DOHH2 (cell line): ENCODE results near the gene INSL6.

Experiments
- H3F3A ChIP-seq: fragments of 200-600 bp; sonication (generic), shearing (Covaris generic); 2 replicates; pipeline ENCODE4 v1.6.0; 2016; ENCODE audit warnings: antibody characterized with exemption, mild to moderate bottlenecking; ENCODE audit not compliant: control insufficient read depth, insufficient read depth
- H3K27ac ChIP-seq: fragments of 200-600 bp; sonication (generic); 2 replicates; pipeline ENCODE4 v1.5.1; 2014; ENCODE audit warnings: low read depth, mild to moderate bottlenecking, low read length, moderate library complexity
- H3K27me3 ChIP-seq: fragments of 200-600 bp; sonication (generic); 2 replicates; pipeline ENCODE4 v1.6.1; 2014; ENCODE audit warnings: mild to moderate bottlenecking, low read length, mixed read lengths; ENCODE audit not compliant: control insufficient read depth
- H3K36me3 ChIP-seq: fragments of 200-600 bp; sonication (generic); 2 replicates; pipeline ENCODE4 v1.6.1; 2014; ENCODE audit warnings: mild to moderate bottlenecking, low read length, moderate library complexity, mixed read lengths; ENCODE audit not compliant: control insufficient read depth
- H3K4me1 ChIP-seq: fragments of 200-600 bp; sonication (generic); 2 replicates; pipeline ENCODE4 v1.6.1; 2014; ENCODE audit warnings: mild to moderate bottlenecking, low read length, mixed read lengths; ENCODE audit not compliant: control insufficient read depth
- H3K4me2 ChIP-seq: fragments of 200-600 bp; sonication (generic); 2 replicates; pipeline ENCODE4 v1.6.0; 2014; ENCODE audit warnings: mild to moderate bottlenecking, low read length, moderate library complexity
- H3K4me3 ChIP-seq: fragments of 200-600 bp; sonication (generic); 2 replicates; pipeline ENCODE4 v1.5.1; 2014; ENCODE audit warnings: mild to moderate bottlenecking, low read length, mixed read lengths
- H3K79me2 ChIP-seq: fragments of 200-600 bp; sonication (generic); 2 replicates; pipeline ENCODE4 v1.6.1; 2014; ENCODE audit warnings: mild to moderate bottlenecking, low read length, mixed read lengths; ENCODE audit not compliant: control insufficient read depth
- H3K9me2 ChIP-seq: fragments of 200-600 bp; sonication (generic); replicated peaks from 2 replicates; pipeline ENCODE4 v1.6.1; 2014; ENCODE audit warnings: mild to moderate bottlenecking, low read length, mixed read lengths; ENCODE audit not compliant: control insufficient read depth
- H3K9me3 ChIP-seq: fragments of 200-600 bp; sonication (generic); 2 replicates; pipeline ENCODE4 v1.6.1; 2014; ENCODE audit warnings: antibody characterized with exemption, low read length, mixed read lengths; ENCODE audit not compliant: control insufficient read depth, insufficient read depth
- H4K20me1 ChIP-seq: fragments of 200-600 bp; sonication (generic); 2 replicates; pipeline ENCODE4 v1.6.0; 2014; ENCODE audit warnings: low read depth, mild to moderate bottlenecking, antibody characterized with exemption, low read length, moderate library complexity; ENCODE audit not compliant: control insufficient read depth, insufficient read depth
- EZH2phosphoT487 ChIP-seq: fragments of 200-600 bp; sonication (generic); IDR thresholded peaks from 2 replicates; pipeline ENCODE4 v1.6.1; 2017; ENCODE audit warnings: borderline replicate concordance, mild to moderate bottlenecking, antibody characterized with exemption, low read length, moderate library complexity, mixed read lengths
- TF ChIP-seq, protein P1 (sequence below): fragments of 200-600 bp; sonication (generic); IDR thresholded peaks from one replicate; pipeline ENCODE4 v1.5.1; 2014; ENCODE audit warnings: antibody characterized with exemption, mild to moderate bottlenecking, low read depth, low read length; ENCODE audit not compliant: poor library complexity, severe bottlenecking

INSL6 gene

DNA sequence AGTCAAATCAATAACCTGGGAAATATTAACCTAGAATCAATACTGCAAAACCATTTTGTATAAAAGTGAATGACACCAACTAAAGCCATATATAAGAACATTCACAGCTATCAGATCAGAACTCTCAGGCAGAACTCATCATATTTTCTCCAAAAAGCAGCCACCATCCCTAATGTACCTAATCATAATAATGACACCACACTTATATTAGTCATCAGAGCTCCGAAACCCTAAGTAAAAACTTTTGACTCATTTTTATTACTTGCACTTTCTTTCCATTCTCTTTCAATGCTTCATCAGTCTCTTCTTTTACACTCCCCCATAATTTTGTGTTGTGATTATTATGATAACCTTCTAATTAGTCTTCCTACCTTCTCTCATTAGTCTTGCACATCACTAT is 45.3 kb downstream of the INSL6 start:
- Histone ChIP-seq H4K20me1 (no peaks in the 10 kb centered on the region), H3K27ac (no peak overlapping the region), H3K27me3 (no peaks in the 10 kb centered on the region), H3K9me2 (no peaks in the 10 kb centered on the region), H3K9me3 (no peaks in the 10 kb centered on the region), H3K79me2 (no peaks in the 10 kb centered on the region), H3K36me3 (no peaks in the 10 kb centered on the region), H3K4me3 (no peak overlapping the region), H3K4me2 (no peak overlapping the region), H3F3A (no peaks in the 10 kb centered on the region), H3K4me1 (no peaks in the 10 kb centered on the region)
- TF ChIP-seq EZH2phosphoT487 = no peak
- TF ChIP-seq, protein P1, sequence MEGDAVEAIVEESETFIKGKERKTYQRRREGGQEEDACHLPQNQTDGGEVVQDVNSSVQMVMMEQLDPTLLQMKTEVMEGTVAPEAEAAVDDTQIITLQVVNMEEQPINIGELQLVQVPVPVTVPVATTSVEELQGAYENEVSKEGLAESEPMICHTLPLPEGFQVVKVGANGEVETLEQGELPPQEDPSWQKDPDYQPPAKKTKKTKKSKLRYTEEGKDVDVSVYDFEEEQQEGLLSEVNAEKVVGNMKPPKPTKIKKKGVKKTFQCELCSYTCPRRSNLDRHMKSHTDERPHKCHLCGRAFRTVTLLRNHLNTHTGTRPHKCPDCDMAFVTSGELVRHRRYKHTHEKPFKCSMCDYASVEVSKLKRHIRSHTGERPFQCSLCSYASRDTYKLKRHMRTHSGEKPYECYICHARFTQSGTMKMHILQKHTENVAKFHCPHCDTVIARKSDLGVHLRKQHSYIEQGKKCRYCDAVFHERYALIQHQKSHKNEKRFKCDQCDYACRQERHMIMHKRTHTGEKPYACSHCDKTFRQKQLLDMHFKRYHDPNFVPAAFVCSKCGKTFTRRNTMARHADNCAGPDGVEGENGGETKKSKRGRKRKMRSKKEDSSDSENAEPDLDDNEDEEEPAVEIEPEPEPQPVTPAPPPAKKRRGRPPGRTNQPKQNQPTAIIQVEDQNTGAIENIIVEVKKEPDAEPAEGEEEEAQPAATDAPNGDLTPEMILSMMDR = no peak

DNA sequence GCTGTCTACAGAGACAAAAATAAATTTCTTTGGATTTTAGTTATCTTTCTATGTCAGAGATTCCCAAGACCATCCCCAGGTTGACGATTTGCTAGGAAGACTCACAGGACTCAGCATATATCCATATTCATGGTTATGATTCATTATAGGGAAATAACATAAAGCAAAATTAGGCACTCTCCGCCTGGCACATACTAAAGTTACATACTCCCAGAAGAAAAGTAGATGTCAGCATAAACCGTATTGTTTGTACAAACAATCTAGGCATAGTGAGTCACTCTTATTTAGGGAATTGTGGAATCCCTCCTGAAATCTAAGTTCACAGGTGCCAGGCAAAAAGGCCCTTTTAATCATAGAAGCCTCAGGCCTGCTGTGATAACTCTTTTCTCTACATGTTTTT is 62.9 kb downstream of the INSL6 start:
- Histone ChIP-seq H3K79me2 (no peaks in the 10 kb centered on the region), H3K9me2 (no peaks in the 10 kb centered on the region), H3K4me2 (no peak overlapping the region), H3K27me3 (no peaks in the 10 kb centered on the region), H3K4me1 (no peaks in the 10 kb centered on the region), H3F3A (no peaks in the 10 kb centered on the region), H3K4me3 (no peak overlapping the region), H3K27ac (no peak overlapping the region), H3K36me3 (no peaks in the 10 kb centered on the region), H3K9me3 (no peaks in the 10 kb centered on the region), H4K20me1 (no peaks in the 10 kb centered on the region)
- no peak for TF ChIP-seq EZH2phosphoT487
- TF ChIP-seq, protein P1 = no peak

DNA sequence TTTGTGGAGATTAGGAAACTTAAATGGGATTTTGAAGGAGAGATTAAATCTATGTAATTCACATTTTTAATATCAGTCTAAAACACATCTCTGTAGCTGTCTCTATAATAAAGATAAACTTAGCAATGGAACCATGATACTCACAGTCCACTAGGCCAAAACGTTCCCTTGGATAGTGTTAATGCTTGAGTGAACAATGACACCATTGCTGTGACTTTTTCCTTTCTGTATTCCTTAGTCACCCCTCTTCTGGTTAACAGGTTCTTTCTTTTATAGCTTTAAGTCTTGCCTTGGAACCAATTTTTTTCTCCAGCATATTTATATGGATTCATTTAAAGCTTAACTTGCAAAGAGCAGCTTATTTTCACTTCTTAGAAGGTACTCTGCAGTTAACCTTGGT is 63.3 kb downstream of the INSL6 start:
- Histone ChIP-seq H4K20me1 (no peaks in the 10 kb centered on the region), H3K79me2 (no peaks in the 10 kb centered on the region), H3K9me2 (no peaks in the 10 kb centered on the region), H3K36me3 (no peaks in the 10 kb centered on the region), H3K4me1 (no peaks in the 10 kb centered on the region), H3K4me2 (no peak overlapping the region), H3F3A (no peaks in the 10 kb centered on the region), H3K27me3 (no peaks in the 10 kb centered on the region), H3K27ac (no peak overlapping the region), H3K4me3 (no peak overlapping the region), H3K9me3 (no peaks in the 10 kb centered on the region)
- no peak for TF ChIP-seq EZH2phosphoT487
- TF ChIP-seq, protein P1 = no peak
